Mesenteric fat pad (tissue), 1 donor: Measurements from ENCODE around the gene PROK1. TPM values are rescaled to one million over a fixed set of nuclear protein-coding genes. Genes with fewer than 3 reads are reported as not detected.

ENCODE experiments used
- DNase-seq: peaks from one replicate; pipeline ENCODE4 v3.0.0-alpha.2; 2020; ENCODE audit warnings: low spot score
- total RNA-seq: library from RNA; stranded (reverse); fragmentation: NEBNext Ultra II Directional; extraction: Animal tissue kit (Norgen Biotek cat#: 25700); gene quantifications from one replicate; pipeline ENCODE4 v1.2.1, GENCODE V29; 2021
- donor health status: DM: yes; HTN: yes; CAD: no.

PROK1 gene
- total RNA-seq, 1 donor from 2014 or later: 1.3 TPM

GRCh38 chr1:110464340-110464739, 13.4 kb downstream of the PROK1 start:
- no peak for DNase-seq

GRCh38 chr1:110465038-110465813, 14.3 kb downstream of the PROK1 start:
- DNase-seq: no peak

- DNase-seq: no peak
These were observed 14.9 kb downstream of the PROK1 start for GRCh38 chr1:110465814-110466380.

DNA sequence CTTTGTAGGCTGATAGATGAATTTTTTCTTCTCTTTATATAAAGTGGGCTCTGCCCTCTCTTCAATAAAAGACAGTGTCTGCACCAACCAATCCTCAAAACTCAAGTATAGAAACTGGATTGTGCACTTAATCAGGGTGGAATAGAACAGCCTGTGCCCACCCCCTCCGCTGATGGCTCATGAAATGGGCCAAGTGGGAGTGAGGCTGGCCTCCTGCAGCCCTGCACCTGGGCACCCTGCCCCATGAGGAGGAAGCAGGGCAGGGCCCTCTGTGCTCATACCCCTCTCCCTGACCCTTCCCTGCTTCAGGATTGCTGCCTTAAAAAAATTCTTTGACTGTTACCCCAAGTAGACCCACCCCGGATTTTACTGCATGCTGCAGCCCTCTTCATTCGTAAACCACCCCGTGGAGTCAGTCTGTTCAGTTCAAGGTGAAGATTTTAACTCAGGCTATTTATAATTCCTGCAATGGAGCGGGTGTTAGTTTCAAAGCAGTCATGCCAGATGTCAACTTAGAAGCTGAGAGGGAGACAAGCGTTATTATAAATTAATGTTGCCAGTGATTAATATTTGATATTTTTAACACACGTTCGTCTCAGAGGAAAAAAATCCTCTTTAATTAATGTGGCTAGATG, 15.8 kb downstream of the PROK1 start:
- no peak for DNase-seq

GRCh38 chr1:110471131-110471530, 20.2 kb downstream of the PROK1 start:
- no peak for DNase-seq

GRCh38 chr1:110472546-110472945, 21.6 kb downstream of the PROK1 start:
- DNase-seq: no peak

GRCh38 chr1:110474444-110474843, 23.5 kb downstream of the PROK1 start:
- no peak for DNase-seq

- DNase-seq: no peak
These were observed 24.5 kb downstream of the PROK1 start for GRCh38 chr1:110475362-110476027.

DNA sequence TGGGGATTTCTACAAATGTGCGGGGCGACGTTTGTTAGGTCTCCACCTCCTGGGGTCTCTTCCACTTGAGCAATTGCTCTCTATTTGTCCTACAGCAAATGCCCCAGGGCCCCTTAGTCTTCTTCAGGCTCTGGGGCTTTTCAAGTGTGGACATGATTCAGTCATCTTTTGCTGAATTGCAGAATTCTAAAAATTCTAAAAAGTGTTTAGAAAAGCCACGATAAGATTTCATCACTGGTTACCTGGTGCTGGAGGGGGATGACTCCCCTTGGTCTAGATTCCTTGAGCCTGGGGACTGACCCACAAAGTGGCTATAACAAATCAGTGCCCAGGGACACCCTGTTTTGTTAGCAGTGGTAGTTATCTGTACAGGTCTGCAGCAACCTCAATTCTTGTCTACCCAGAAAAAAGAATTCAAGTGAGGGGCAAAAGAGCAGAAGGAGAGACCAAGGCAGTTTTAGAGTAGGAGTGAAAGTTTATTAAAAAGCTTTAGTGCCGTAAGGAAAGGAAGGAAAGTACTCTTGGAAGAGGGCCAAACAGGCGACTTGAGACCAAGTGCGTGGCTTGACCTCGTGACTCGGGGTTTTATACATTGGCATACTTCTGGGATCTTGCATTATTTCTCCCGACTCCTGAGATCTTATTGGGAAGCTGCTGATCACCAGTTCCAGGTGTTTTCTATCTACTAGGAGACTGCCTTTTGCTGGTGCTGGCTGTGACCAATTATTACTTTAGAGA, 25.2 kb downstream of the PROK1 start:
- DNase-seq: no peak

DNA sequence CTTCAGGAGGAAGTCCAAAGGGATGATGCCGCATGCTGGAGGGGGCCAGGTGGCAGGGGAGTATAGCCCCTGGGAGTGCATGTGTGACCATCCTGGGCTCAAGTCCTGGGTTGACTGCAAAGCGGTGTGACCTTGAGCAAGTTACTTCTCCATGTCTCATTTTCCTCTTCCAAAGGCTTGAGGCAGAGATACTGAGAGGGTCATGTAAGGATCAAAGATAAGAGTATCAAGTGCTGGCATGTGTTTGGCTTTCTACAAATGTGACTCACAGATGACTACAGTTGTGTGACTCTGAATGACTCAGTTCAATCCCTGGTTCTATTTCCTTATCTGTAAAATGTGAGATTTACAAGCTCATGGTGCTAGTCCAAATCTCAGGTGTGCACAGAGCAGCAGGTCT, 26.1 kb downstream of the PROK1 start:
- DNase-seq: no peak

GRCh38 chr1:110477445-110477957, 26.6 kb downstream of the PROK1 start:
- DNase-seq: no peak

DNA sequence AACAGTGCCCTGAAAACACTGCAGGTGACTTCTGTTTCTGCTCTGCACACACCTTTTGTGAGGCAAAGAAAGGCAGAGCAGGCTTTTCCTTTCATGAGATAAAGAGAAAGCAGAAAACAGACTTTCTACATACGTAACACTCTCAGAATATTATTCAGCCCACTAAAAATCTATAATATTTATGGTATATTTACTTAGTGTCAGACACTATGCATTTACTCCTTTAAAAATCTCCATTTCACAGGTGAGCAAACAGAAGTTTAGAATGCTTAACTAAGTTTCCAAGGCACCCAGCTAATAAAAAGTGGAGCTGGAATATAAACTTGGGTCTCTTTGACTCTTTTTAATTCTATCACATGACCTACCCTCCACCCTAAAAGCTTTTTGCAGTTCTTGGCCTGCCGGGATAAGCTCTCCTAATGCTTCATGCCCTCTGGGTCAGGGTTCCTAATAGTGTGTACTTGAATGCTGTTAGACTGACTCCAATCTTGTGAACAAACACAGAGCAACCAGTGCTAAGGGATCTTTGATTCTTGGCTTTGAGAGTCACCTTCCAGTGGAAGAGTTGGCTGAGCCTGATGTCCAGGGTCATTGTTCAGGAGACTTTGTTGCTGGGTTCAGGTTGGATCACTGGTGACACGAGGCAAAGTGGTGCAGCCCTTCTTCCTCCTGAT, 27.2 kb downstream of the PROK1 start:
- DNase-seq: no peak

- DNase-seq: no peak
These were observed 27.9 kb downstream of the PROK1 start for GRCh38 chr1:110478886-110479285.

GRCh38 chr1:110480356-110481096, 29.6 kb downstream of the PROK1 start:
- DNase-seq: no peak

GRCh38 chr1:110481968-110482623, 31.1 kb downstream of the PROK1 start:
- DNase-seq: no peak

DNA sequence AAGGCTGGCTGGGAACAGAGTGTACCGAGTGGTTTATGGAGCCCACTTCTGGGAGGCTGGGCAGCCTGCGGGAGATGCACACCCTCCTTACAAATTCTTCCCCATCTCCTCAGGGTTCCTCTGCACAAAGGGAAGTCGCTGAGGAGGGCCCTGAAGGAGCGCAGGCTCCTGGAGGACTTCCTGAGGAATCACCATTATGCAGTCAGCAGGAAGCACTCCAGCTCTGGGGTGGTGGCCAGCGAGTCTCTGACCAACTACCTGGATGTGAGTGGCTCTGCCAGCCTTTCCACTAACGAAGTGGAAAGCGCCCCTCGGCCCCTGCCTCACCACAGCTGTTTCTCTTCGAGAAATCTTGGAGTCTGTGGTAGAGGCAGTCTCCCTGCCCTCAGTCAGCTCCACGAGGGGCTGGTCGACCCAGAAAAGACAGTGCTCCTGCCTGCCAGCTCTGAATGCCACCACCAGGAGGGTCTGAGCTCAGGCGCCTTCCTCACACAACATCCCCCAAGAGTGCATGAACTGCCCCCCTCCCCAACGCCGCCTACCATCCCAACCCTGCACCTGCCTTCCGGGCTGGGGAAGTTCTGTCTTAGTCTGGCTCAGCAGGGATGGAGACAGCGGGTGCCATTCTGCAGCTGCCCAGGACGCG, 31.8 kb downstream of the PROK1 start:
- no peak for DNase-seq

- no peak for DNase-seq
These were observed 32.3 kb downstream of the PROK1 start for GRCh38 chr1:110483308-110483685.

- no peak for DNase-seq
These were observed 33.9 kb downstream of the PROK1 start for GRCh38 chr1:110484801-110485200.

DNA sequence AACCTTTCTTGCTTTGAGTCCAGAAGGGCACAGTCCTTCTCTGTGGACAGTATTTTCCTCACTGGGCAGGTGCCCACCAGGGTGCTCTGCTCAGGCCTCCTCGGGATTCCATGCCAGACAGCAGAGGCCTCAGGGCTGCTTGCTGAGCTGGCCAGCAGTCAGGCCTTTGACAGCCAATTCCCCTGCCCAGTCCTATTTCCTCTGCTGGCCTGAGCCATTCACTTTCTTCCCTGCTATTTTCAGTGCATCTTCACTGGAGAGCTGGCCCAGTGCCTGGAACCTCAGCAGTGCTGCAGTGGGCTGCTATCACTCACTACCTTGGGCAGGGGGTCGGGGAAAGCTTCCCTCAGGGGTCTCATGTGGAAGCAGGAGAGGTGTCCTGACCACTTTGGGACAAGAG, 34.8 kb downstream of the PROK1 start:
- no peak for DNase-seq
